GM21447 (cell line): Measurements from ENCODE around the gene INPP5F.
"Not testable (repeated sequence)": the region's sequence is repeated elsewhere in the genome, so short reads cannot be mapped to it uniquely, and the experiment has no call there.

Experiments
- ATAC-seq: cut with Tn5 transposase; IDR thresholded peaks from one replicate; pipeline ENCODE4 v1.9.1; 2021; ENCODE audit not compliant: unreplicated experiment

The INPP5F gene

DNA sequence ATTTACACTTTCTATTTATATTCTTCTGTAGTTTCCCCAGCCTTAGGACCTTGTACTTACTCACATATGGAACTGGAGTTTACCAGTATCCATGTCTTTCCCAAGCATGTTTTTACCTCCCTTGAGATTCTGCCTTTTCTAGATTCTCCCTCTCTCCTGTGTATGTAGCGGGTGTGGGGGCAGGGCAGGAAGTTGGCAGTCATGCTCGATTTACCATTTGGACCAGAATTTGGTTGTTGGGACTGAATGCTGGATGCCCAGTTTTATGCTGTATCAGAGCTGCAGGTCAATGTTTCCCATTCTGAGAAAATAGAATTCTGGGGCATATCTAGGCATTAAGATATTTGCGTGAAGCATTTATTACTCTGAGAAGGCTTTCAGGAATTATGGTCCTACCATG is 14.2 kb downstream of the INPP5F start:
- ATAC-seq = no peak

DNA sequence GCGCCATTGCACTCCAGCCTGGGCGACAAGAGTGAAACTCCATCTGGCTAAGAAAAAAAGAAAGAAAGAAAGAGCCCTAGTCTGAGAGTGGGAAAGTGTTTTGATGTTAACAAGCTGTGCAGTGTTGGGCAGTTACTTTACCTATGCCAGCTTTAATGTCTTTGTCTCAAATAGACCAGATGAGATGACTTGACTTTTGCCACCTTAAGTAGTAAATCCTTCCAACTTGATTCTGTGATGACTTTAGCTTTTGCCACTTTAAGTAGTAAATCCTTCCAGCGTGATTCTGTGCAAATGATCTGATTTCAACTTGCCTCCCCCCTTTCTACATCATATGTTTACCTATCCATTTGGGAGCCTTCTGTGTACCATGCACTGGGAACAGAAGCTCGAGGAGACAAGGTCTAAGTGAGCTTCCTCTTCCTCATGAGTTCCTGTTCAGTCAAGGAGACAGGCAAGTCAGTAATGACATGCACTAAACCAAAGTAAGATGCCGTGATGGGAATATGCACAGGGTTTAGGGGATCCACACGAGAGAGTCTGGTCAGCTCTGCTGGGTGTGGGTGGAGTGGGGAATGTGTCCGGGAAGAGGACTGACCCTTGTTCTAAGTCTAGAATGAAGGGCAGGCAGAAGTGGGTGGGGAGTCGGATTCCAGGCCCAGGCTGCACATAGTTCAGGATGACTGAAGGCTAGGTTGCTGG is 17.2 kb downstream of the INPP5F start:
- ATAC-seq = no peak

DNA sequence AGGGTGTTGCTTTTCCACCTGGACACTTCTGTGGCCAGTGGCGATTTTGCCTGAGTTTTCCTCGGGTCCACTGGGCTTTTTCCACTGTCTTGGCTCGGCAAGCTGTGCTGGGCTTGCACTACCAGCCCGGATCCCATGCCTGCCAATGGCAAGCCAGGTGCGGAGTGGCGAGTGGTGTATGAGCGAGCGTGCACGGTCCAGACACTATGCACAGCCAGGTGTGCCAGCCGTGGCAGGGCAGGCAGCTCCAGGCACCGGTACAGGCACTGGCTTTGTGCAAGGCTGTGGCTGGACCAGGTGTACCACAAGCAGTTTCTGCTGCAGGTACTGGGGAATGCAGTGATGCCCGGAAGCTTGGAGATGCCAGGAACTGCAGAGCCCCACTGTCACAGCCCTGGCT is 22.1 kb downstream of the INPP5F start:
- ATAC-seq = no peak

- ATAC-seq = no peak
Observed at GRCh38 chr10:119748871-119749270, 23.0 kb downstream of the INPP5F start.

GRCh38 chr10:119749455-119749854 is 23.6 kb downstream of the INPP5F start:
- ATAC-seq = no peak

- ATAC-seq = peak; percentile 97
Observed at GRCh38 chr10:119750391-119751230, 24.8 kb downstream of the INPP5F start.

- ATAC-seq = no peak
Observed at GRCh38 chr10:119753309-119753708, 27.5 kb downstream of the INPP5F start.

DNA sequence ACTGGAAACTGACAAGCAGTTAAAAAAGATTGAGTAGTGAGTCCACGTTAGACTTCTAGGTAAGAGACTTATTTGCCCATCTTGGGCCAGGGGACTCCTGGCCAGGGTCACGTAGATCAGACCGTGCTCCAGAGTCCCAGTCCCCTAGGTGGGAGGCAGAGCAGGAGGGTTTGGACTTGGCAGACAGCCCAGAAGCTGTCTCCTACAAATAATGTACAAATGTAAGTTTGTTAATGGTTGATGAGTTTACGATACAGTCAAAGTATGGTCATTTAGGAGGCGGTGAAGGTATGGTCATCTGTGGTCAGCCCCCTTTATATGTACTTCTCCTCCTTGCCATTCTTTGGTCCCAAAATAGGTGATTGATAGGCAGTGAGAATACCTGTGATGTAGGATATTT is 28.2 kb downstream of the INPP5F start:
- ATAC-seq = no peak

DNA sequence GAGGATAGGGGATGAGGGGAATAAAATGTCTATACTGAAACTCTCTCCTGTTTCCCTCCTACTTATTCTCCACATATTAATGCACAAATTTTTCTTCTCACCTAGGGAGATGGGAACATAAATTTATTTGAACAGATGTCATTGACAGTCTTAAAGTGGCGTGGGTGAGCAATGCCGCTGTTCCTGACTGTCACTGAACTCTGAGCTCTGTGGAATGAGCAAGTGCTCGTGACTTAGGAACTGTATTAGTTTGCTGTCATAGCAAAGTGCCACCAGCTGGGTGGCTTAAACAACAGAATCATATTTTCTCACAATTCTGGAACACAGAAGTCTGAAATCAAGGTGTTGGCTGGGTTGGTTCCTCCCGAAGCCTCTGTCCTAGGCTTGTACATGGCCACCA is 29.1 kb downstream of the INPP5F start:
- no peak for ATAC-seq

GRCh38 chr10:119755446-119755845 is 29.6 kb downstream of the INPP5F start:
- no peak for ATAC-seq

DNA sequence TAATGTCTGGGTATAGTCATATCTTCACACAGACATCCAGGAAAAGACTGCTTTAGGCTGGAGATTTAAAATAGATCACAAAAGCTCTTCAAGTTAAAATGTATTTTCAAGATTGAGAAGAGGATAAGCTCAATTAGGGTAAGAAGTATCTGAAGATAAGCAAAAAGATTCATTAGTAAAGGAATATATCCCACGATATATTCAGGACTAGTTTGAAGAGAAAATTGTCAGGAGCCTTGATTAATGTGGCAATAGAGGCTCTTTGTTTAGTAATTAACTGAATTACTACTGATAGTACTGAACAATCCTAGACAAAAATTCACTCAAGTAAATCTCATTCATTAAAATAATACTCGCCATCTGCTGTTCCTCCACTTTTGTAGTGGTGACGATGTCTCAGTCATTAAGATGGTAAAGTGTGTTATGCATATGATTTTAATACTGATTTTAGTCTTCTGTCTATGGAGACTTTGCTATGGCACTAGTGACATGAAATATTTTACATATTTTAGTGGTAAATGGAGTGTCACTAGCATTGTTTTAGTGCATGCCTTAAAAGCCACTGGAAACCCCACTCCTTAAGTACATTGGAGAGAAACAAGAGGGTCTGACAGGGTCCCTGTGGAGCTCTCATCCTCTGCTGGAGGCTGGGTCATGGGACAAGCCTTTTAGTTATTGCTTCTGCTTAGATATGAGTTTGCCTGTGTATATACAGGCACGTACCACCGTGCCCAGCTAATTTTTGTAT is 32.8 kb downstream of the INPP5F start:
- no peak for ATAC-seq

DNA sequence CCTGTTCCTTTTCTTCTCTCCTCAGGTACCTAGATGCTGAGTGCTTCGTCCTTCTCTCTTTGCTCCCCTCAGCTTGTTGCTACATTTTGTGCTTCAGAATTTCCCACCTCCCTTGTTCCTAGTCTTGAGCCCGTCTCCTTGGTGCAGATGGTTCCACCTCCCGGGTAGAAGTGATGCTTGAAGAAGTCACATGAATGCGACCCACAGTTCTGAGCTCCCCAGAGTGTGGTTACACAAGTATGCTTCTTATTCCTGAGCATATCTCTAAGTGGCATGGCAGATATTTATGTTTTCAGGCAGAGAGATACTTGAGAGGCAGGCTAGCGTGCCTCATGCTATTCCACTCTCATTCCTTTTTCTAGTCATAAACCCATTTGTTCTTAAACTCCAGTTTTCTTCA is 34.0 kb downstream of the INPP5F start:
- no peak for ATAC-seq

DNA sequence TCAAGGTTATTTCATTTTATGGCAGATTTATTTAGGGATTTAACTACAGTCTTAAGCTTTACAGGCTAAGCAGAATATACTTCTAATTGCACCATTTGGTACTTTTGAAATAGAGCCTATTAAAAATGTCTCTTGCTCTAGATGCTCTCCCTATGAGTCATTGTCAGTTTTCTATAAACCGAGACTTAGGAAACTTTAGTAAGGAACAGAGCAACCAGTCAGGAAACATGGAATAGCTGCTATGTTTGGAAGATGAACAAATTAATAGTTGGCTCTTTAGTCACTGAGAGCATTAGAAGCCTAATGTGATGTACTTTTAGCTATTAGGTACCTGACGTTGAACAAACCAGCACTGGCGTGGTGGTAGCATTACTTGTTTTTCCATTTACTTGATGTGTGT is 35.3 kb downstream of the INPP5F start:
- no peak for ATAC-seq

DNA sequence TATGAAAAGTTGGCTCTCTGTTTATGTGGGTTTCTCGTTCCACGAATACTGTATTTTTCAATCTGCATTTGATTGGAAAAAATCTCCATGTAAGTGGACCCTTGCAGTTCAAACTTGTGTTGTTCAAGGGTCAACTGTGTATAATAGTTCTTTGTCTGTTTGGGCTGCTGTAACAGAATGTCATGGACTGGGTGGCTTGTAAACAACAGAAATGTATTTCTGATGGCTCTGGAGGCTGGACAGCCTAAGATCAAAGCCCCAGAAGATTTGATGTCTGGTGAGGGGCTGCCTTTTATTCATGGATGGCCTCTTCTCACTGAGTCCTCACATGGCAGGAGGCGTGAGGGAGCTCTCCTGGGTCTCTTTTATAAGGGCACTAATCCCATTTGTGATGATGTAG is 36.2 kb downstream of the INPP5F start:
- no peak for ATAC-seq

DNA sequence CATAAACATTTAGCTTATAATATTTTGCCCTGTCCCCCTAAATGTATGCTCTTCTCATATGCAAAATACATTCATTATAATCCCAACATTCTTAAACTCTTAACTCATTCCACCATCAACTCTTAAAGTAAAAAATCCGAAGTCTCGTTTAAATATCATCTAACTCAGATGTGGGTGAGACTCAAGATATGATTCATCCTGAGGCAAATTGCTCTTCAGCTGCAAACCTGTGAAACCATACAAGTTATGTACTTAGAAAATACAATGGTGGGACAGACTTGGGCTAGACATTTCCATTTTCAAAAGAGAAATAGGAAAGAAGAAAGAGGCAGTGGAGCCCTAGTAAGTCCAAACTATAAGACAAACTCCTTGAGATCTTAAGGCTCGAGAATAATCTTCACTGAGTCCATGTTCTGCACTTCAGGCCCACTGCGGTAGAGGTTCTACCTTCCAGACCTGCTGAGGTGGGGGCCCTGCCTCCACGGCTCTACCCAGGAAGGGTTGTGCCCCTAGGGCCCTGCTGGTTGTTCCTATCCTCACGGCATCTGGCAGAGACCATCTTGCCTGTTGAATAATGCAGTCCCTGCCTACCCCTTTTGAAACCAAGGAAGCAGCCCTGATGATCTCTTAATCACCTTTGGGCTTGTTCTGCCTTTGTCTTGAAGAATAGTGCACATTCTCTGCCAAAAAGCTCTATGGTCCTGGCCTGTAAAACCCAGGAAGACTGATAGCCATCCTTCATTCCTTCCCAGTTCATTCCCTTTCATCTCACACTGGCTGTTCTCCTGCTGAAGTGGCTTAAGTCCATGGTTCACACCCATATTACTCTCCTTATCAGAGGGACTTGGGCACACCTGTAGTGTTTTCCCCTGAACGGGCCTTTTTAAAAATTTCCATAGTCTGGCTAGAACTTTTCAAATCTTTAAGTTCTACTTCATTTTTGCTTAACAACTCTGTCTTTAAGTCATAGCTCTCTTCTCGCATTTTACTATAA is 37.3 kb downstream of the INPP5F start:
- no peak for ATAC-seq

- ATAC-seq = no peak
Observed at GRCh38 chr10:119768455-119769094, 42.7 kb downstream of the INPP5F start.

GRCh38 chr10:119769886-119770285 is 44.0 kb downstream of the INPP5F start:
- no peak for ATAC-seq

DNA sequence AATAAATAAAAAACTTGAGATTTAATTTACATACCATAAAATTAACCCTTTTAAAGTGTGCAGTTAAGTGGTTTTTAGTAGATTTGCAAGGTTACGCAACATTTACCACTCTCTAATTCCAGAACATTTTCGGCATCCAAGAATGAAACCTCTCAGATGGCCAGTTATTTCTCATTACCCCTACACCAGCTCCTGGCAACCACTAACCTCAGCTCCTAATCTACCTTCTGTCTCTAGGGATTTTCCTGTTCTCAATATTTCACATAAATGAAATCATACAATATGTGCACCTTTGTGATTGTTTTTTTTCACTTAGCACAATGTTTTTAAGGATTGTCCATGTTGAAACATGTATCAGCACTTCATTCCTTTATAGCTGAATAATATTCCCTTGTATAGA is 45.1 kb downstream of the INPP5F start:
- no peak for ATAC-seq

GRCh38 chr10:119772334-119772733 is 46.5 kb downstream of the INPP5F start:
- ATAC-seq = no peak

DNA sequence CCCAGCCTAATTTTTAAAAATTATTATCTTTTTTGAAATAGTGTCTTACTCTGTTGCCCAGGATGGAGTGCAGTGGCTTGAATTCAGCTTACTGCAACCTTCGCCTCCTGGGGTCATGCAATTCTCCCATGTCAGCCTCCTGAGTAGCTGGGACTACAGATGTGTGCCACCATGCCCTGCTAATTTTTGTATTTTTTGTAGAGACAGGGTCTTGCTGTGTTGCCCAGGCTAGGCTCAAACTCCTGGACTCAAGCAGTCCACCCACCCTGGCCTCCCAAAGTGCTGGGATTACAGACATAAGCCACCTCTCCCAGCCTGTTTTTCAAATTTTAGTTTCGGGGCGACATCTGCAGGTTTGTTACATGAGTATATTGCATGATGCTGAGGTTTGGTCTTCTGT is 47.2 kb downstream of the INPP5F start:
- not testable (repeated sequence) for ATAC-seq
